GM21360 (cell line): ENCODE results near the gene GSTK1.
A peak's percentile ranks its signal among the peaks of the same experiment; 100 is the strongest.
"Not testable (repeated sequence)": the region's sequence is repeated elsewhere in the genome, so short reads cannot be mapped to it uniquely, and the experiment has no call there.

Experiments
- ATAC-seq: cut with Tn5 transposase; IDR thresholded peaks from one replicate; pipeline ENCODE4 v1.9.1; 2021; ENCODE audit warnings: mild to moderate bottlenecking, moderate library complexity; ENCODE audit not compliant: unreplicated experiment

Gene GSTK1

GRCh38 chr7:143263266-143264195 lies at the start of gene GSTK1:
Gene GSTK1, plus strand, starts transcription at chr7:143263441. Its CDS starts 73 bp downstream, at chr7:143263514.
- peak; percentile 94 for ATAC-seq

GRCh38 chr7:143213478-143213877 lies 49.8 kb upstream of the GSTK1 start:
- ATAC-seq, result not testable (repeated sequence)

- peak; percentile 87 for ATAC-seq
These were observed 48.2 kb upstream of the GSTK1 start for GRCh38 chr7:143214789-143215679.

GRCh38 chr7:143216151-143216550 lies 47.1 kb upstream of the GSTK1 start:
- ATAC-seq, result no peak

GRCh38 chr7:143216686-143217085 lies 46.6 kb upstream of the GSTK1 start:
- no peak for ATAC-seq

GRCh38 chr7:143217806-143218205 lies 45.4 kb upstream of the GSTK1 start:
- ATAC-seq, result no peak

- ATAC-seq, result no peak
These were observed 42.0 kb upstream of the GSTK1 start for GRCh38 chr7:143221286-143221685.

GRCh38 chr7:143221737-143222136 lies 41.5 kb upstream of the GSTK1 start, which contains the start of gene TAS2R40:
Gene TAS2R40, plus strand, starts transcription at chr7:143222037. Its CDS starts 42 bp downstream, at chr7:143222079.
- no peak for ATAC-seq

GRCh38 chr7:143222782-143223181 lies 40.5 kb upstream of the GSTK1 start:
- no peak for ATAC-seq

- no peak for ATAC-seq
These were observed 39.5 kb upstream of the GSTK1 start for GRCh38 chr7:143223784-143224183.

GRCh38 chr7:143225047-143225446 lies 38.2 kb upstream of the GSTK1 start:
- ATAC-seq, result no peak

- ATAC-seq, result no peak
These were observed 35.4 kb upstream of the GSTK1 start for GRCh38 chr7:143227806-143228205.

GRCh38 chr7:143229054-143229790 lies 34.0 kb upstream of the GSTK1 start:
- ATAC-seq, result no peak

- no peak for ATAC-seq
These were observed 32.4 kb upstream of the GSTK1 start for GRCh38 chr7:143230602-143231457.

GRCh38 chr7:143233816-143234532 lies 29.3 kb upstream of the GSTK1 start:
- no peak for ATAC-seq

- ATAC-seq, result no peak
These were observed 28.7 kb upstream of the GSTK1 start for GRCh38 chr7:143234533-143234875.

- ATAC-seq, result no peak
These were observed 27.7 kb upstream of the GSTK1 start for GRCh38 chr7:143235561-143235960.

GRCh38 chr7:143236408-143236990 lies 26.7 kb upstream of the GSTK1 start:
- ATAC-seq, result no peak

GRCh38 chr7:143237366-143237765 lies 25.9 kb upstream of the GSTK1 start:
- ATAC-seq, result no peak
